Keratinocyte (primary cell): Measurements from ENCODE around the gene PIK3CA. TPM values are rescaled to one million over a fixed set of nuclear protein-coding genes. Genes with fewer than 3 reads are reported as not detected.
"Not testable (repeated sequence)": the region's sequence is repeated elsewhere in the genome, so short reads cannot be mapped to it uniquely, and the experiment has no call there.

ENCODE experiments used
- DNase-seq: peaks from one replicate; pipeline ENCODE4 v3.0.0-alpha.2; 2011; ENCODE audit warnings: low read depth, missing footprints, low spot score
- FAIRE-seq: peaks from 2 replicates; lab custom pipeline; 2011; peaks lifted over from hg19 to GRCh38; lab: Jason Lieb, UNC
- H2AFZ ChIP-seq: 2 replicates; pipeline ENCODE4 v1.6.0; 2012; ENCODE audit warnings: low read length, control low read depth, inconsistent platforms; ENCODE audit not compliant: control insufficient read depth
- H3K27ac ChIP-seq: 2 replicates; pipeline ENCODE4 v1.5.1; 2011; ENCODE audit warnings: low read length; ENCODE audit not compliant: control insufficient read depth, insufficient read depth
- H3K27me3 ChIP-seq: 3 replicates; pipeline ENCODE4 v1.6.0; 2011; ENCODE audit warnings: low read length; ENCODE audit not compliant: control insufficient read depth, insufficient read depth; ENCODE audit errors: extremely low read depth
- H3K36me3 ChIP-seq, 2 experiments: 2 replicates in 1 of 2; 3 replicates in 1 of 2; pipeline ENCODE4 v1.5.1; 2011; ENCODE audit warnings: low read length in 2 of 2, mild to moderate bottlenecking in 1 of 2; ENCODE audit not compliant: control insufficient read depth in 2 of 2, insufficient read depth in 2 of 2; ENCODE audit errors: extremely low read depth in 1 of 2
- H3K4me1 ChIP-seq: 3 replicates; pipeline ENCODE4 v1.5.1; 2011; ENCODE audit warnings: low read length; ENCODE audit not compliant: control insufficient read depth, insufficient read depth; ENCODE audit errors: extremely low read depth
- H3K4me2 ChIP-seq: 3 replicates; pipeline ENCODE4 v1.6.0; 2011; ENCODE audit warnings: low read depth, low read length; ENCODE audit not compliant: control insufficient read depth, insufficient read depth; ENCODE audit errors: extremely low read depth
- H3K4me3 ChIP-seq, 3 experiments: fragments of 200-600 bp in 1 of 3; sonication (generic) in 1 of 3; 2 replicates in 2 of 3; 3 replicates in 1 of 3; pipeline ENCODE4 v1.5.1; 2011 to 2016; ENCODE audit warnings: low read length in 3 of 3, mild to moderate bottlenecking in 3 of 3, control low read depth in 2 of 3, inconsistent platforms in 1 of 3, low read depth in 1 of 3, mixed read lengths in 1 of 3, mixed run types in 1 of 3, moderate library complexity in 1 of 3; ENCODE audit not compliant: control insufficient read depth in 2 of 3, insufficient read depth in 2 of 3; ENCODE audit errors: extremely low read depth in 1 of 3
- H3K79me2 ChIP-seq: 2 replicates; pipeline ENCODE4 v1.6.0; 2012; ENCODE audit warnings: low read length; ENCODE audit not compliant: control insufficient read depth, insufficient read depth
- H3K9ac ChIP-seq: 3 replicates; pipeline ENCODE4 v1.6.0; 2011; ENCODE audit warnings: low read length; ENCODE audit not compliant: control insufficient read depth, insufficient read depth; ENCODE audit errors: extremely low read depth
- H3K9me1 ChIP-seq: 3 replicates; pipeline ENCODE4 v1.6.0; 2011; ENCODE audit warnings: low read length; ENCODE audit not compliant: control insufficient read depth, insufficient read depth; ENCODE audit errors: extremely low read depth
- H3K9me3 ChIP-seq: 2 replicates; pipeline ENCODE4 v1.5.1; 2012; ENCODE audit warnings: low read depth, low read length; ENCODE audit not compliant: control insufficient read depth
- H4K20me1 ChIP-seq: 3 replicates; pipeline ENCODE4 v1.6.0; 2011; ENCODE audit warnings: low read length; ENCODE audit not compliant: control insufficient read depth, insufficient read depth; ENCODE audit errors: extremely low read depth
- CTCF ChIP-seq, 3 experiments: IDR thresholded peaks in 1 of 3; conservative IDR thresholded peaks in 1 of 3; optimal IDR thresholded peaks in 1 of 3; 2 replicates in 2 of 3; 3 replicates in 1 of 3; pipeline versions ENCODE3 to v1.5.1; 2011; ENCODE audit warnings: low read length in 3 of 3, mild to moderate bottlenecking in 3 of 3, moderate library complexity in 2 of 3, control low read depth in 1 of 3, inconsistent platforms in 1 of 3; ENCODE audit not compliant: insufficient read depth in 2 of 3; ENCODE audit errors: extremely low read depth in 1 of 3
- EZH2 ChIP-seq: IDR thresholded peaks from one replicate; pipeline ENCODE4 v1.6.1; 2012; ENCODE audit warnings: inconsistent platforms, mild to moderate bottlenecking, low read length, moderate library complexity
- dilution Hi-C: fragments of 300-500 bp; cut with MboI; formaldehyde crosslinking; loops from one replicate; pipeline ENCODE4 v1.7.0; 2020; ENCODE audit warnings: low sequenced_read_pairs; ENCODE audit not compliant: extremely low pct_ligation_motif_present
- polyA plus RNA-seq, 5 experiments: library from polyadenylated mRNA; depleted of rRNA in 3 of 5; stranded (reverse) in 3 of 5; stranded (forward) in 1 of 5; unstranded in 1 of 5; fragments of >200 nt; gene quantifications; 1 replicate in 1 of 5; 2 replicates in 3 of 5; 3 replicates in 1 of 5; pipeline versions ENCODE4 v1.2.1 to v1.2.3, GENCODE V29; 2011 to 2012; ENCODE audit warnings: missing spikeins in 2 of 5, low read depth in 1 of 5, low replicate concordance in 1 of 5

Gene PIK3CA
- polyA plus RNA-seq, 1 donor (not counting 4 experiments of a cell fraction or from before 2014, with no cell fraction given): 12.0 TPM

DNA sequence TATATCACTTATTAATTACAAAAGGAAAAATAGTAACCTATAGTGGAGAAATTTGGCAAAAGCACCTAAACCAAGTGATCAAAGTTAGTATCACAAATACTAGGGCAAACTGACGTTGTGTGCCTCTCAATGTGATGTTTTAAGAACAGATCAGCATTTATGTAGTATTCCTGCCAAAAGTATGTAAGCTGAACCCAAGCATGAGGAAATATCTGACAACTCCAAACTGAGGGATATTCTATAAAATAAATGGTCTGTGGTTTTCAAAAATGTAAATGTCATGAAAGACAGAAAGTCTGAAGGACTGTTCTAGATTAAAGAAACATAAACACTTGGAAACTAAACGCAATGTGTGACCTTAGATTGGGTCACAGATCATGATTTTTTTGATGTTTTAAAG lies 34.3 kb upstream of the PIK3CA start:
- Histone ChIP-seq H3K79me2 (no peaks in the 10 kb centered on the region), H3K4me2 (no peak overlapping the region), H3K36me3 (no peaks in the 10 kb centered on the region), H4K20me1 (no peaks in the 10 kb centered on the region), H3K9me1 (no peaks in the 10 kb centered on the region), H3K4me3 (no peak overlapping the region), H3K27ac (no peak overlapping the region), H3K9me3 (peaks cover 3% of the 10 kb centered on the region), H3K27me3 (no peaks in the 10 kb centered on the region), H2AFZ (no peak overlapping the region), H3K9ac (no peak overlapping the region), H3K4me1 (peaks cover 10% of the 10 kb centered on the region)
- dilution Hi-C loops: no loop called here
- DNase-seq (no peak), FAIRE-seq (no peak)
- TF ChIP-seq CTCF (optimal IDR thresholded peaks at IDR 0.05 in 1 of 3, IDR thresholded peaks at IDR 0.05 in 1 of 3, conservative IDR thresholded peaks at IDR 0.05 in 1 of 3; ENCODE audit: extremely low read depth in 1 of 3, insufficient read depth in 2 of 3, low read length in 3 of 3): no peak
- no peak for TF ChIP-seq EZH2

DNA sequence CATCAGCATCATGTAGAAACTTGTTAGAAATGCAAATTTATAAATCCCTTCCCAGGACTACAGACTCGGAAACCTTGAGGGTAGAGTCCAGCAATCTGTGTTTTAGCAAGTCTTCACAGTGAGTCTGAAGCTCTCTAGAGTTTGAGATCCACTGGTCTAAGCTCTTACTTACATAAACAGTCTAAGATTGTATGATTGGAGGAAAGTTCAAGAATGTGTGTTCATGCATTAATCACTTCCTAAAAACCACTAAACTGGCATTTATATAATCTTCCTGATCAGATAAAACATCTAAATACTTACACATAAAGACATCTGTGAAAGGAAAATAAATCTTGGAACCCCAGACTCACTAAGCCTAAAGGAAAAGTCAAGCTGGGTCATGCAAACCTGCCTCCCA lies 32.7 kb upstream of the PIK3CA start:
- Histone ChIP-seq H2AFZ (peak overlapping the region; percentile 69), H3K4me2 (peak overlapping the region; percentile 25)
- H3K27ac ChIP-seq, H3K9me1 ChIP-seq, DNase-seq, H3K9me3 ChIP-seq, H3K36me3 ChIP-seq, dilution Hi-C loops, H4K20me1 ChIP-seq, H3K4me3 ChIP-seq, H3K27me3 ChIP-seq, H3K9ac ChIP-seq, H3K79me2 ChIP-seq, H3K4me1 ChIP-seq: not testable (repeated sequence)
- FAIRE-seq: peak; percentile 85

DNA sequence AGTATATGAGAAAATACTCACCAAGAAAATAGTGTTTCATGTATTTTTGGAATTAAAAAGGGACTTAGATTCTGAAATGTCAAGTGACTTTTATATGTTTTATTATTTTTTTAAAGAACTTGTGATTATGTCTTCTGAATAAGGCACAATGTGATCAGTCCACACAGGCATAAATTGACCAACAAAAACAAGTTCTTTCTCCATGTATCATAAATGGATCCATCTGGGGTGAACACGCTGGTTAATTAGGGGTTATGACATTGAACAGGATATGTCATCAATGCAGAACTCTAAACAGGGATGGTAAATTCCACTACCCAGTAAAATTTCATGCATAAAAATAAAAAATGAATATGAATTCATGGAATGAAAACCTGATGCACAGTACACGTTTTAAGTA lies 31.3 kb upstream of the PIK3CA start:
- H3K79me2 ChIP-seq: no peaks in the 10 kb centered on the region
- no peak overlapping the region for H3K9ac ChIP-seq
- TF ChIP-seq CTCF (optimal IDR thresholded peaks at IDR 0.05 in 1 of 3, IDR thresholded peaks at IDR 0.05 in 1 of 3, conservative IDR thresholded peaks at IDR 0.05 in 1 of 3; ENCODE audit: extremely low read depth in 1 of 3, insufficient read depth in 2 of 3, low read length in 3 of 3) (no peak), EZH2 (no peak)
- peaks cover 10% of the 10 kb centered on the region for H3K4me1 ChIP-seq
- no peaks in the 10 kb centered on the region for H4K20me1 ChIP-seq
- no peak for FAIRE-seq
- H3K4me3 ChIP-seq: no peak overlapping the region
- H2AFZ ChIP-seq: no peak overlapping the region
- dilution Hi-C loops: no loop called here
- H3K27me3 ChIP-seq: no peaks in the 10 kb centered on the region
- H3K9me3 ChIP-seq: no peaks in the 10 kb centered on the region
- no peaks in the 10 kb centered on the region for H3K9me1 ChIP-seq
- no peak for DNase-seq
- no peak overlapping the region for H3K27ac ChIP-seq
- no peaks in the 10 kb centered on the region for H3K36me3 ChIP-seq
- H3K4me2 ChIP-seq: no peak overlapping the region

- DNase-seq, H2AFZ ChIP-seq, H3K27me3 ChIP-seq, FAIRE-seq, H3K4me2 ChIP-seq, H4K20me1 ChIP-seq, H3K4me1 ChIP-seq, H3K9ac ChIP-seq, H3K36me3 ChIP-seq, H3K9me1 ChIP-seq, H3K9me3 ChIP-seq, dilution Hi-C loops, H3K79me2 ChIP-seq, H3K27ac ChIP-seq, H3K4me3 ChIP-seq: not testable (repeated sequence)
Measured at GRCh38 chr3:179132191-179132890, 15.8 kb upstream of the PIK3CA start.
